GM12878 (cell line): ENCODE data around the gene OGFOD3. TPM values are rescaled to one million over a fixed set of nuclear protein-coding genes. Genes with fewer than 3 reads are reported as not detected.

ENCODE experiments used
- ATAC-seq: fragments of 200-7000 bp; cut with Tn5 transposase; 3 replicates; pipeline ENCODE4 v1.9.1; 2020; ENCODE audit warnings: mild to moderate bottlenecking, moderate library complexity
- BruUV-seq: library from RNA; stranded (reverse); fragments of 400-500 nt; replicated peaks from 2 replicates; lab custom pipeline; 2021; lab: Mats Ljungman, UMichigan
- CTCF ChIA-PET: fragments of 300-600 bp; sonication (Branson Sonifier 250); formaldehyde crosslinking; extraction: SDS; loops from one replicate; lab custom pipeline; 2021; ENCODE audit warnings: inconsistent platforms; lab: Yijun Ruan, JAX
- POLR2A ChIA-PET: fragments of 350-600 bp; formaldehyde crosslinking; extraction: SDS; loops from one replicate; lab custom pipeline; 2021; ENCODE audit warnings: inconsistent platforms; lab: Charles Lee
- RAD21 ChIA-PET: fragments of 300-600 bp; sonication (Branson Sonifier 250); formaldehyde crosslinking; loops from one replicate; lab custom pipeline; 2023; ENCODE audit warnings: antibody characterized with exemption; ENCODE audit not compliant: unreplicated experiment; lab: Charles Lee
- SMC1A ChIA-PET: fragments of 300-600 bp; sonication (Branson Sonifier 250); formaldehyde crosslinking; loops from one replicate; lab custom pipeline; 2023; ENCODE audit not compliant: unreplicated experiment, uncharacterized antibody; lab: Charles Lee
- DNase-seq: peaks from one replicate; pipeline ENCODE4 v3.0.0-alpha.2; 2011; ENCODE audit warnings: low read depth, low spot score
- FAIRE-seq: peaks from 3 replicates; lab custom pipeline; 2011; peaks lifted over from hg19 to GRCh38; lab: Jason Lieb, UNC
- H2AFZ ChIP-seq: 2 replicates; pipeline ENCODE4 v1.6.0; 2011; ENCODE audit warnings: low read depth, low read length, control low read depth; ENCODE audit not compliant: control insufficient read depth
- H3K27ac ChIP-seq: 2 replicates; pipeline ENCODE4 v1.5.1; 2011; ENCODE audit warnings: control low read depth; ENCODE audit not compliant: control insufficient read depth, insufficient read depth
- H3K27me3 ChIP-seq, 2 experiments: replicated peaks in 1 of 2; 2 replicates each; pipeline versions ENCODE4 v1.6.0 to v1.6.1; 2011; ENCODE audit warnings: low read length in 1 of 2; ENCODE audit not compliant: control insufficient read depth in 2 of 2, insufficient read depth in 2 of 2
- H3K36me3 ChIP-seq, 2 experiments: 2 replicates each; pipeline ENCODE4 v1.5.1; 2011; ENCODE audit warnings: low read length in 1 of 2; ENCODE audit not compliant: control insufficient read depth in 2 of 2, insufficient read depth in 2 of 2
- H3K4me1 ChIP-seq: 2 replicates; pipeline ENCODE4 v1.6.1; 2011; ENCODE audit warnings: mild to moderate bottlenecking, low read length, moderate library complexity, mixed read lengths; ENCODE audit not compliant: control insufficient read depth, insufficient read depth
- H3K4me2 ChIP-seq: 2 replicates; pipeline ENCODE4 v1.6.0; 2011; ENCODE audit warnings: control low read depth; ENCODE audit not compliant: control insufficient read depth, insufficient read depth
- H3K4me3 ChIP-seq: fragments of 200-600 bp; sonication (generic); 2 replicates; pipeline ENCODE4 v1.5.1; 2016
- H3K79me2 ChIP-seq: 2 replicates; pipeline ENCODE4 v1.6.0; 2011; ENCODE audit warnings: low read length; ENCODE audit not compliant: control insufficient read depth, insufficient read depth
- H3K9ac ChIP-seq: 2 replicates; pipeline ENCODE4 v1.8.0; 2011; ENCODE audit warnings: low read length, control low read depth, mixed read lengths; ENCODE audit not compliant: control insufficient read depth, insufficient read depth
- H3K9me3 ChIP-seq: replicated peaks from 3 replicates; pipeline ENCODE4 v1.5.1; 2011; ENCODE audit warnings: mild to moderate bottlenecking, low read length; ENCODE audit not compliant: control insufficient read depth, insufficient read depth
- H4K20me1 ChIP-seq: 2 replicates; pipeline ENCODE4 v1.6.0; 2011; ENCODE audit not compliant: control insufficient read depth, insufficient read depth
- CUX1 ChIP-seq: IDR thresholded peaks from 2 replicates; pipeline ENCODE4 v1.6.1; 2012; ENCODE audit warnings: improper control_type of control experiment, low read depth, low read length; ENCODE audit not compliant: insufficient replicate concordance
- E2F4 ChIP-seq: IDR thresholded peaks from 2 replicates; pipeline ENCODE4 v1.6.1; 2012; ENCODE audit warnings: low read depth, low read length, improper control_type of control experiment
- EZH2 ChIP-seq: IDR thresholded peaks from 2 replicates; pipeline ENCODE4 v1.6.1; 2012; ENCODE audit warnings: low read depth, mild to moderate bottlenecking, control low read depth, inconsistent platforms, low read length, borderline replicate concordance; ENCODE audit not compliant: control insufficient read depth
- HDGF ChIP-seq: fragments of 450-650 bp; IDR thresholded peaks from 2 replicates; pipeline ENCODE4 v1.6.1; 2016; ENCODE audit warnings: antibody characterized with exemption
- HSF1 ChIP-seq: fragments of 150-350 bp; IDR thresholded peaks from 2 replicates; pipeline ENCODE4 v1.6.1; 2014; ENCODE audit warnings: mild to moderate bottlenecking, low read depth, low read length
- MLLT1 ChIP-seq: fragments of 450-650 bp; IDR thresholded peaks from 2 replicates; pipeline ENCODE4 v1.6.1; 2016; ENCODE audit warnings: mild to moderate bottlenecking
- RBBP5 ChIP-seq: fragments of 200-600 bp; sonication (generic); conservative IDR thresholded peaks from 2 replicates; pipeline ENCODE4 v1.6.1; 2016
- RUNX3 ChIP-seq: IDR thresholded peaks from 2 replicates; pipeline ENCODE4 v1.6.1; 2012; ENCODE audit warnings: low read length, inconsistent platforms
- ZBTB4 ChIP-seq: fragments of 450-650 bp; formaldehyde crosslinking; IDR thresholded peaks from 2 replicates; pipeline ENCODE4 v1.4.0; 2022; ENCODE audit warnings: mild to moderate bottlenecking, moderate library complexity
- ZNF274 ChIP-seq: IDR thresholded peaks from one replicate; pipeline ENCODE4 v1.8.0; 2011; ENCODE audit not compliant: insufficient read length, insufficient read depth
- WGBS: methylation state at CpG from one replicate; pipeline ENCODE4 v1.1.6; 2016; ENCODE audit warnings: low lambda C conversion rate; ENCODE audit not compliant: insufficient replicate concordance, insufficient coverage; ENCODE audit errors: missing lambda C conversion rate; 5-methylcytosine and 5-hydroxymethylcytosine counted together
- in situ Hi-C: fragments of 300-500 bp; cut with MboI; formaldehyde crosslinking; loops from 9 replicates; pipeline ENCODE4 v1.14.3; 2018; ENCODE audit warnings: mixed read lengths
- intact Hi-C: fragments of 100-400 bp; cut with micrococcal nuclease; formaldehyde crosslinking; loops from one replicate; pipeline ENCODE4 v1.14.2; 2022; ENCODE audit not compliant: unreplicated experiment
- polyA plus RNA-seq, 11 experiments: library from polyadenylated mRNA; depleted of rRNA in 4 of 11; unstranded in 6 of 11; stranded (reverse) in 5 of 11; fragments of >200 nt; fragmentation: Nextera tagmentation in 4 of 11; fragmentation: Illumina TruSeq in 1 of 11; extraction: Ambion mirVana in 4 of 11; extraction: Trizol in 1 of 11; gene quantifications; 1 replicate in 1 of 11; 2 replicates in 10 of 11; pipeline versions ENCODE4 v1.2.1 to v1.2.3, GENCODE V29; 2011 to 2016; ENCODE audit warnings: inconsistent platforms in 2 of 11, missing spikeins in 2 of 11, low read depth in 1 of 11
- total RNA-seq, 4 experiments: library from RNA; depleted of rRNA in 3 of 4; stranded (reverse); fragments of >200 nt in 3 of 4; fragmentation: Illumina TruSeq in 1 of 4; extraction: Trizol in 1 of 4; gene quantifications; 2 replicates each; pipeline versions ENCODE4 v1.2.1 to v1.2.3, GENCODE V29; 2013 to 2021

The OGFOD3 gene
- total and polyA plus RNA-seq, 10 of the 15 experiments (the other 5 are each of a cell fraction or from before 2014, with no cell fraction given) = 0.48 to 28.4 (median 18.3) TPM

GRCh38 chr17:82384051-82384729, 34.2 kb downstream of the OGFOD3 start:
- no peak overlapping the region for H3K27ac ChIP-seq
- H3K9ac ChIP-seq = no peak overlapping the region
- CTCF ChIA-PET = no interaction called here
- no peaks in the 10 kb centered on the region for H3K4me1 ChIP-seq
- no peaks in the 10 kb centered on the region for H3K27me3 ChIP-seq
- DNase-seq (no peak), ATAC-seq (no peak), FAIRE-seq (no peak)
- POLR2A ChIA-PET = interaction anchor here (0.6 kb wide), 1 partner anchor 21 kb away, joined by 3 read pairs; no protein-coding TSS in a partner anchor
- no peak overlapping the region for H3K4me2 ChIP-seq
- BruUV-seq = no TSS peak
- SMC1A ChIA-PET = no interaction called here
- intact Hi-C loops = no loop called here
- WGBS = 29% methylated on average over 21 of the region's 22 CpGs
- no peaks in the 10 kb centered on the region for H3K79me2 ChIP-seq
- no peaks in the 10 kb centered on the region for H4K20me1 ChIP-seq
- RAD21 ChIA-PET = no interaction called here
- H3K4me3 ChIP-seq = no peak overlapping the region
- no peak overlapping the region for H2AFZ ChIP-seq
- H3K9me3 ChIP-seq = no peaks in the 10 kb centered on the region
- H3K36me3 ChIP-seq = no peaks in the 10 kb centered on the region
- in situ Hi-C loops = no loop called here
- TF ChIP-seq CUX1 (no peak), ZNF274 (no peak), RUNX3 (no peak), HSF1 (no peak), EZH2 (no peak), HDGF (no peak), ZBTB4 (no peak), E2F4 (no peak), MLLT1 (no peak), RBBP5 (no peak)
